ENCODE results near the gene PAPPA2.
"Not testable (repeated sequence)": the region's sequence is repeated elsewhere in the genome, so short reads cannot be mapped to it uniquely, and the experiment has no call there.

The PAPPA2 gene, protein sequence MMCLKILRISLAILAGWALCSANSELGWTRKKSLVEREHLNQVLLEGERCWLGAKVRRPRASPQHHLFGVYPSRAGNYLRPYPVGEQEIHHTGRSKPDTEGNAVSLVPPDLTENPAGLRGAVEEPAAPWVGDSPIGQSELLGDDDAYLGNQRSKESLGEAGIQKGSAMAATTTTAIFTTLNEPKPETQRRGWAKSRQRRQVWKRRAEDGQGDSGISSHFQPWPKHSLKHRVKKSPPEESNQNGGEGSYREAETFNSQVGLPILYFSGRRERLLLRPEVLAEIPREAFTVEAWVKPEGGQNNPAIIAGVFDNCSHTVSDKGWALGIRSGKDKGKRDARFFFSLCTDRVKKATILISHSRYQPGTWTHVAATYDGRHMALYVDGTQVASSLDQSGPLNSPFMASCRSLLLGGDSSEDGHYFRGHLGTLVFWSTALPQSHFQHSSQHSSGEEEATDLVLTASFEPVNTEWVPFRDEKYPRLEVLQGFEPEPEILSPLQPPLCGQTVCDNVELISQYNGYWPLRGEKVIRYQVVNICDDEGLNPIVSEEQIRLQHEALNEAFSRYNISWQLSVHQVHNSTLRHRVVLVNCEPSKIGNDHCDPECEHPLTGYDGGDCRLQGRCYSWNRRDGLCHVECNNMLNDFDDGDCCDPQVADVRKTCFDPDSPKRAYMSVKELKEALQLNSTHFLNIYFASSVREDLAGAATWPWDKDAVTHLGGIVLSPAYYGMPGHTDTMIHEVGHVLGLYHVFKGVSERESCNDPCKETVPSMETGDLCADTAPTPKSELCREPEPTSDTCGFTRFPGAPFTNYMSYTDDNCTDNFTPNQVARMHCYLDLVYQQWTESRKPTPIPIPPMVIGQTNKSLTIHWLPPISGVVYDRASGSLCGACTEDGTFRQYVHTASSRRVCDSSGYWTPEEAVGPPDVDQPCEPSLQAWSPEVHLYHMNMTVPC (N-terminal part only)

DNA sequence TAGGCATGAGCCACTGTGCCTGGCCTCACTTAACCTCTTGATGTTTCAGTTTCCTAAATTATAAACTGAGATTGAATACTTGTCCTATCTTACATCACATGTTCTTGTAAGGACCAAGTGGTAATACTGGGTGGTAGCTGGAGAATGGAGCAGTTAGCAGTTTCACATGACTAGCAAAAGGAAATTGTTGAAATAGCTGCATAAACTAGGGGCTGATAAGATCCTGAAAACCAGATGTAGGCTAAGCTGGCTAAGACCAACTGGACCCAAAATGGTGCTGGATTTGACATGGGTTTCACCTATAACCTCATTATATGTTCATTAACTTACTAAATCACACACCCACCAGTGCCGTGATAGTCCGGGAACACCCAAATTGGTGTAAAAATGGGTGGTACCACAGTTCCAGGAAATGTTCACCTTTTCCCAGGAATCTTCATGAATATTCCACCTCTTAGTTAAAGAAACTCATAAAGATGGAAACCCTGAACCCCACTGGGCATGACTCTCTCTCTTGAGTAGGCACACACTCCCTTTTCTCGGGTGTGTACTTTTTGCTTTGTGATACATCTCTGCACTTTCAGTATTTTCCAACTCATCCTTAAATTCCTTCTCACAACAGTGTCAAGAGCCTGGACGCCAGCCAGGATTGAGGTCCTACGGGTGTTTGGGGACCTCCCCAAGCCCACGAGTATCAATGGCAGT, at the start of gene PAPPA2:
Gene PAPPA2, plus strand, starts transcription at position 502 of the 705 bp plus-strand sequence. CDS start 93,148 bp downstream, outside the sequence.
- DNase-seq (ENCODE audit: low read depth, low spot score): no peak

DNA sequence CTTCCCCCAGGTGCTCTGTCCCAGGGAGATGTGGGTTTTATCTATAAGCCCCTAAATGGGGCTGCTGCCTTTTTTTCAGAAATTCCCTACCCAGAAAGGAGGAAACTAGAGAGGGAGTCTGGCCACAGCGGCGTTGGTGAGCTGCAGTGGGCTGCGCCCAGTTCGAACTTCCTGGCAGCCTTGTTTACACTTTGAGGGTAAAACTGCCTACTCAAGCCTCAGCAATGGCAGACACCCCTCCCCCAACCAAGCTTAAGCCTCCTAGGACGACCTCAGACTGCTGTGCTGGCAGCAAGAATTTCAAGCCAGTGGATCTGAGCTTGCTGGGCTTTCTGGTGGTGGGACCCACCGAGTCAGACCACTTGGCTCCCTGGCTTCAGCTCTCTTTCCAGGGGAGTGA, 46.2 kb upstream of the PAPPA2 start:
- DNase-seq (ENCODE audit: low read depth, low spot score): no peak

DNA sequence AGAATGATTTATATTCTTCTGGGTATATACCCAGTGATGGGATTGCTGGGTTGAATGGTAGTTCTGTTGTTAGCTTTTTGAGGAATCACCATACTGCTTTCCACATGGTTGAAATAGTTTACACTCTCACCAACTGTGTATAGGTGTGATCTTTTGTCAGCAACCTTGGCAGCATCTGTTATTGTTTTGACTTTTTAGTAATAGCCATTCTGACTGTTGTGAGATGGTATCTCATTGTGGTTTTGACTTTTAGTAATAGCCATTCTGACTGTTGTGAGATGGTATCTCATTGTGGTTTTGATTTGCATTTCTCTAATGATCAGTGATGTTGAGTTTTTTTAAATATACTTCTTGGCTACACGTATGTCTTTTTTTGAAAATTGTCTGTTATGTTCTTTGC, 43.4 kb upstream of the PAPPA2 start:
- not testable (repeated sequence) for DNase-seq (ENCODE audit: low read depth, low spot score)

DNA sequence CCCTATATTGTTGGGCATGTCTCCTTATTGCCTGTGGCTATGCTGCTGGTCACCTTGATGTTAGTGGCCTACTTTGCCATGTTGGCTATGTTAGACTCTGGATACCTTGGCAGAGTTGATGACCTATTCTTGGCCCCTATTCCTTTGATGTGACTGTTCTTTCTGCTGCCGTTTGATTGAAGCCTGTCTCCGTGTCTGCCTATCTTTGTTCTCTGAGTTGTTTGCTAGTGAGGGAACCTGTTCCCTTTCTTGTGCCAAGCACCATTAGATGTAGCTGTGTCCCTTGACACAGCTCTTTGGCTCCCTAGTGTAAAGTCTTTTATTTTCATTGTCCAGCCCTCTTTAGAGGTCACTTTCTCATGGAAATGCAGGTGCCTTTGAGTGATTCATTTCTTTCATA, 28.7 kb upstream of the PAPPA2 start:
- no peak for DNase-seq (ENCODE audit: low read depth, low spot score)

DNA sequence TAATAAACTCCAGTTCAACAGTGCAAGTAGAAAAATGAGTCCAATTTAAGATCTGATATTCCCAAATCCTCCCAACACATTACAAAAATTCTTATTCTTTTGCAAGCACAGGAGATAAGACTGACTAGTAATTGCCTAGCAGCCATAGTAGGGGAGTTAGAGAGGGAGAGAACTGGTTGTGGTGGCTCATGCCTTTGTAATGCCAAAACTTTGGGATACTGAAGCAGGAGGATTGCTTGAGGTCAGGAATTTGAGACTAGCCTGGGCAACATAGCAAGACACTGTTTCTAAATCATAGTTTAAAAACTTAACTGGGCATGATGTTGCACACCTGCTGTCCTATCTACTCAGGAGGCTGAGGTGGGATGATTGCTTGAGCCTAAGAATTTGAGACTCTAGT, 26.7 kb upstream of the PAPPA2 start:
- DNase-seq (ENCODE audit: low read depth, low spot score): no peak

DNA sequence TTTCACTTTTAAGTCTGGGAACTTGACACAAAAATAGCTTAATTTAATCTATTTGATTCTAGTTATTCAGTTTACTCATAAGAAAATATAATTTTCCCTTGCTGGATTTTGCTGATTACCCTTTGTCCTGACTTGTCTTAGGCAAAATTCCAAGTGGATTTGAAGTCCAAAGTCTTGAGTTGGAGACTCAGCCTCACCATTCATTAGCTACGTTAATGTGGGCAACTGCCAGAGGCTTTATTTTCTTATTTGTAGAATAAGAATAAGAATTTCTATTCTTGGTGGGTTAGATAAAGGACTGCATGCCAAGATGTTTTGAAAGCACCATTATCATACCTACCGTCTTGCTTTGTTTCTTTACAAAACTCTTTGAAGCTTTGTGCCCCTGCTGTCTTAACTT, 22.8 kb upstream of the PAPPA2 start:
- DNase-seq (ENCODE audit: low read depth, low spot score): no peak

DNA sequence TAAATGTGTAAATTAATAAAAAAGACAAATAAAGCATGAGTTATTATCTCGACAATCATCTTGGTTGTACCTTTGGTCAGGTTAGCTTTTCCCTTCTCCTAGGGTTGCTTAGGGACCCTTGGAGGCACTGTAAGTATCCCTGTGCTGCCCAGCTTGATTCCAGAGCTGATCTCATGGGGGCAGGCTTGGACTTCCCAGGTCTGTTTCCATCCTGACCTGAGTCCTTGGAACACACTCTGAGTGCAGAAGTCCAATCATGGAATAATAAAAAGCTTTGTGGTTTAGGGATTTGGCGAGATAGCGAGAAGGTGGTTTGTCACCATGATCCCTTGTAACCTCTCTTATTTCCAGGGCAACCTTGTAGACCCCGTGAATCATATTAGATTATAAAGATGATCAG, 18.7 kb upstream of the PAPPA2 start:
- no peak for DNase-seq (ENCODE audit: low read depth, low spot score)

DNA sequence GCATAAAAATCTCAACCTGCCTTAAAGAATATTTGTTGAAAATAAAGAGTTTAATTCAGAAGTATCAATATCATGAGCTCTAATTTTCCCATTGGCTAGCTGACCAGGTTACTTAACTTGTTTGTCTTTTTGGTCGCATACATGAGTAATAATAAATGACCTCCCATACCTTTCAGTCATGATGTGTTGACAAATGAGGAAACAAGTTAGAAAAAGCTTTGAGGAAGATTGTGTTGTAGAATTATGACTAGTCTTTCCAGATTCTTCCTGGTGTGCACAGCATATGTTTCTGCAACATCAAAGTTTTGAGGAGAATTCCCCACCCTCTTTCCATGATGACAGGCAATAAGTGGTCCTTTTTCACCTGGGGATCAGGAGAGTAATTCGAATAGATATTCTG, 17.6 kb upstream of the PAPPA2 start:
- DNase-seq (ENCODE audit: low read depth, low spot score): no peak

DNA sequence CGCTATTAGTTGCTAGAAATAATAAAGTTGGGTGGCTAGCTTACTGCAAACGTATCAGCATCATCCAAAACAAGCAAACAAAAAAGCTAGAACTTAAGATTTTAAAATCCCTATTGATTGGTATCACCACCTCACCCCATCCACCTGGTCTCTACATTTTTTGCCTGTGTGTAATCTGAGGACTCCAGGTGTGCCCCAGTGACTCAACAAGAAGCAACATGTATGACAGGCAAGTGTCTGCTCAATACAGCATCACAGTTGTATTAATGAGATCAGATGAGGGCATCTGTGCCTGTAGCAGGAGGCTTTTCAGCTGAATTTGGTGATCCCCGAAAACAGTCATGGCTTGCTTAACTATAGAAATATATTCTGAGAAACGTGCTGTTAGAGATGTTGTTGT, 14.6 kb upstream of the PAPPA2 start:
- no peak for DNase-seq (ENCODE audit: low read depth, low spot score)

DNA sequence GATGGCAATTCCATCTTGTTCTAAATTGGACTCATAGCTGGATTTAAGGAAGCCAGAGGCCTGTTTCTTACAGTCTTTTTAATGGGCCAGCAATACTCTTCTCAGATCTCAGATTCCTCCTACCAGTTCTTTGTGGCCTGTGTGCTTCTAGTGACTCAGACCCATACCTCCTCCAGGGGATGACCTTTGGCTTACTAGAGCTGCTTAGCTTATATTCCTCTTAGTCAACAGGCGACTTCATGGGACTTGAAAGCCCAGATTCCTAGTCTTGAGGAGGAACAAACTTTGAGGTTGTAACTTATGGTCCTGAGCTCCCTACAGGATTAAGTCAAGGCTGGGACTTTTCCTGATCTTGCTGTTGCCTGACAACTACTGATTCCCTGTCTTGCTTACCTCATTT, 12.4 kb upstream of the PAPPA2 start:
- no peak for DNase-seq (ENCODE audit: low read depth, low spot score)

DNA sequence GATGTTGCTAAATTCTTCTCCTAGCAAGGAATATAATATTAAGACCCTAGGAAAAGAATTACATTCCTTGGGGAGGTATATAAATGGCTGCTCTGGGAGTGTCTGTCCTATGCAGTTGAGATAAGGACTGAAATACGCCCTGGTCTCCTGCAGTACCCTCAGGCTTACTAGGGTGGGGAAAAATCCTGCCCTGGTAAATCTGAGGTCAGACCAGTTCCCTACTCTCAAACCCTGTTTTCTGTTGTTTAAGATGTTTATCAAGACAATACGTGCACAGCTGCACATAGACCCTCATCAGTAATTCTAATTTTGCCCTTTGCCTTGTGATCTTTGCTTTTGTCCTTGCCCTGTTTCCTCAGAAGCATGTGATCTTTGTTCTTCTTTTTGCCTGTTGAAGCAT, 11.2 kb upstream of the PAPPA2 start:
- not testable (repeated sequence) for DNase-seq (ENCODE audit: low read depth, low spot score)

DNA sequence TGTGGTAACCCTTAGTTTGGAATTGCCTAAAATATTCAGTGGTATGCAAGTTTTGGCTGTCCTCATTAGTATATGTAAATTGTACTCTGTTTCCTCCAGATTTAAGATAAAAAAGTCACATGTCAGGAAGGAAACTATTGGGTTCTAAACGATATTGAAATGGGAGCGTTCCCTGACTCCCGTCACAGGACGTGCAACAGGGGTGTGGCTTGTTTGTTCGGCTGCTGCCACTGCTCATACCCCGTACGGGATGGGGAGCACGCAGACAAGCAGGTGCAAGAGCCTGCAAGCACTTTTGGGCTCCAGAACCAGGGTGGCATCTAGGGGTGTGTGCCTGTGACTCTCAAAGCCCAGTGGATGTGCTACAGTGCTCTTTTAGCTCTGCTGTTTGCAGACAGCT, 6.2 kb upstream of the PAPPA2 start:
- no peak for DNase-seq (ENCODE audit: low read depth, low spot score)

DNA sequence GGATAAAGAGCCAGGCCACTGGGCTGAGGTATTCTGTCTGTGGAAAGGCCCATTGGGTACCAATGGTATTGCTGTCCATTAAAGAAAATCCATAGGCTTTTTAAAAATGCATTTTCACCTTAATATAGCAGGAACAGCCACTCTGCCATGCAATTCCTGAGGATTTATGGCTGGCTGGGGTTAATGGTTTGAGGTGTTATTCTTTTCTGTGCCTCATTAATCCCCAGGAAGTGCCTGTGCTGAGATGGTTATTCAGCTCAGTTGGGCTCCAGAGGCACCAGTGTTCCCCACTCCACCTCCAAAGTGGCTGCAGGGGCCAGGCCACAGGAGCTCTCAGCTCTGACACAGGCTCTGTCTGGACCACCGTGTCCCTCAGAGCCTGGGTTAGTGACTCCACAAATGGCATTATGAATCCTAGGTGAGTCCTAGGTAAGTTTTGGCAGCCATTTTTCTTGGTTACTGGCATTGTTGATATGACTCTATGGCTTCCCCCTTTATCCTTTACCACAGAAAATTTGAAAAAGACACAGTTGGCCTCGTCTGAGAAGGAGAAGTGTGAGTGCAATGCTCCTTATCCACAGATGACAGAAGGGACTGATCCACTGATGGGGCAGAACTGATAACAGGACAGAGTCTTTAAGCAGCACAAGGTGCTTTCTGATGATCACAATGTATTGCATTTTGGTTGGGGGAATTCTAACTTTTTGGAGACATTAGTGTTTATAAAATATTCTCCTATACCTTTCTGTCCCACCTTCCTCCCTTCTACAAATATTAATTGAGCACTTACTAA, 2.2 kb upstream of the PAPPA2 start:
- DNase-seq (ENCODE audit: low read depth, low spot score): no peak

DNA sequence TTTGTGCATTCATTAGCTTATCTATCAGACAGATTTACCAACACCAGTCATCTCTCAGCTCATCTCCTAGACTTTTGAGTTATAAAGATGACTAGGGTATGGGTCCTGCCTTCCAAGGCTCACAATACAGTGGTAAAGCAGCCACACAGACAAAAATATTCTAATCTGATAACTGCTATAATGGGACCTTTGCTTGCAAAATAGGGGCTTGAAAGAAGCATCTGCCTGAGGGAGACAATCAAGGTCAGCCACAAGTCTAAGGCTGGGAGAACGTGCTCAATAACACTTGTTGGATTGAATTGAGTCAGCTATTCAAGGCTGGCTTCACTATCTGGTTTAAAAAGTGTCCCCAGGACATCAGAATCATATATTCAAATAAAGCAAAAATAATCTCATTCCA, 1.4 kb upstream of the PAPPA2 start:
- no peak for DNase-seq (ENCODE audit: low read depth, low spot score)

DNA sequence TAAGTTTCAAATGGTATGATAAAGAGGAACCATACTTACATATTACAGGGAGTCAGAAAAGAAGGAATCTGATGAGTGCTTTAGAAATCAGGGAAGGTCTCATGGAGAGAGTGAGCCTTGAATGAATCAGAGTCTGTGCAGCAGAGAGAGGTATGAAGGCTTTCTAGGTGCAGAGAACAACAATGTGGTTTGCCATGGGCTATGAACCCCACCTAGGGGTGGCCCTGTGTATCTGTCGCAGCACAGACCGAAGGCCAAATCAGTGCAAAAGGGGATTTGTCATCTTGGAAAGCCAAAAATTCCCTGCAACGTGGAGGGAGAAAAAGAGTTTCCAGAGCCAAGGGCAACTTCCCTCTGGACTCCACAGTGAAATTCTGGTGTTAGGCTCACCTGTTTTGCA, 3.5 kb downstream of the PAPPA2 start:
- no peak for DNase-seq (ENCODE audit: low read depth, low spot score)

DNA sequence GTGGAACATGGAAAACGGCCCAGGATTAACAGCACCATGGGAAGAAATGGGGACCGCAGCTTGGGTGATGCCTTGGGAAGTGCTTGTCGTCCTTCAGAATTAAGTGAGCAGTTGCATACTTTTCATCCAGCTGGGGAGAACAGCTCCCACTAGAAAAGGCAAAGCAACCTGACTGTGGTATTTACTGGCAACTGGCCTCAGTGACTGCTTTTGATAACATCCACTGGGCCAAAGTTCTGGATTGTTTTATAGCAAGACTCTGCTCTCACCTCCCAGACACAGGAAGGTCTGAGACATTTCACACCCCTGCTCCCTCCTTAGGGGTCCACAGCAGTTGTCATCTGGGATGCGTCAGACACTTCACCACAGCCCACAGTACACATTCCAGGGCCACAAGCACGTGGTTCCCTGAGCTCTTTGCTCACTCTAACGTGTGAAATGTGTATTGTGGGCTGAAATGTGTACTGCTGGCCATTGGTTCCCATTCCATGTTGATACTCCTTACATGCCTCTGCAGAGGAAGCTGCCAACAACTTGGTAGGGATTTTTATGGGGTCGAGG, 6.6 kb downstream of the PAPPA2 start:
- no peak for DNase-seq (ENCODE audit: low read depth, low spot score)

DNA sequence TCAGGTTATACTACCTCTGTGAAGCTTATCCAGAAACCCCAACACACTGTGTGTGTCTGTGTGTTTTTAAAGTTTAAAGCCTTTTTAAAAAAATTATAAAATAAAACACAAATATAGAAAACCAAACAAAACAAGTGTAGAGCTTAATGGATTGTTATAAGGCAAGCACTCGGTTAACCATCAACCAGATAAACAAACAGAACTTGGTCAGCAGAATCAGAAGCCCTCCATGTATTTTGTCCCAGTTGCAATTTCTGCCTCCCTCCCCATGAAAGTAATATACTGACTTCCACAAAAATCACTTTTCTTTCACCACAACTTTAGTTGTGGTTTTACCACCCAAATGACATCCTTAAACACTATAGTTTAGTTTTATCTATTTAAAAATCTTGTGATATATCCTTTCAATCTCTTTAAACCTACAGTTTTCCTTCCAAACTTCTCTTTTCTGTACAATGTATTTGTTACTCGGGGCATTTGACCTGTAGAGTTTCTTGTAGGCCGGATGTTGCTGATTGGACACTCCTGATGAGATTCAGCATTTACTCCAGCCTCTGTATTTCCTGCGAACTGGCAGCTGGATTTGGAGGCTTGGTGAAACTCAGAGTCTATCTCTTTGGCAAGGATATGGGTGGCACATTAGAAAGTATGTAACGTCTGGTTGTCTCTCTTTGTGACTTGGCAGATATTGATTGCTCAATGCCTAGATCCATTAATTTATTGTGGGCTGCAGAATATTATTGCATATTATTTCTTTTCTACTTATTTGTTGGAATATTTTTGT, 8.6 kb downstream of the PAPPA2 start:
- no peak for DNase-seq (ENCODE audit: low read depth, low spot score)

DNA sequence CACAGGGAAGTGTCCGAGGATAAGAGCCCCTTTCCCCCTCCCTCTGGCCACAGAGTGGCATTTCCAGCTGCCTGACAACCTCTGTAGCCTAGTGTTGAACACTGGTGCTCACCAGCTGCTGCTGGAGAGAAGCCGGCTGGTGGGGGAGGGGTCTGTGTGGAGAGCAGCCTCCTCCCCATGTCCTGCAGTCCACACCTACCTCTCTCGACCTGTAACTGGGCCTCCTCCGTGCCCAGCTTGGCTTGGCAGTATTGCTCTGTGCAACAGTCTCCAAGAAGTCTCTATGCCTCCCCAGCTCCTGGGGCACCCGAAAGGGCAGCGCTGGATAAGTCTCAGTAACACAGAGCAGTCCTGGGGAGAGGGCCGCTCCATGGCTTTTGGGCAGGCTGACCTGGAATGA, 17.0 kb downstream of the PAPPA2 start:
- DNase-seq (ENCODE audit: low read depth, low spot score): no peak

DNA sequence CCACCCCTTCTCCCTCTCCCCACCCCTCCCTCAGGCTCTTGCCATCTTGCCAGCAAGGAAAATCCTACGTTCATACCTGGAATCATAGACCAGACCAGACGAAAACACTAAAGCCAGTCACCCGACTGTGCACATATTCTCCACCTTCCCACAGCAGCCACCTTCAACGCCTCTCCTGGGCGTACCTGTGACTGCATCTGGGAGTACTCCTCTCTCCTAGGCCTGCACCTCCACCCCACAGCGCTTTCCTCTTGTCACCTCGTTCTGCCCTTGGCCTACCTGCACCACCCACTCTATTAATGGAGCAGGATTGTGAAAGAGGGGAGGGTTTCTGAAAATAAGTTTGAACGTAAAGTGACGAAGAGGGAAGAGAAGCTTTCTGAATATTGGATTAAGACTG, 17.8 kb downstream of the PAPPA2 start:
- no peak for DNase-seq (ENCODE audit: low read depth, low spot score)

DNA sequence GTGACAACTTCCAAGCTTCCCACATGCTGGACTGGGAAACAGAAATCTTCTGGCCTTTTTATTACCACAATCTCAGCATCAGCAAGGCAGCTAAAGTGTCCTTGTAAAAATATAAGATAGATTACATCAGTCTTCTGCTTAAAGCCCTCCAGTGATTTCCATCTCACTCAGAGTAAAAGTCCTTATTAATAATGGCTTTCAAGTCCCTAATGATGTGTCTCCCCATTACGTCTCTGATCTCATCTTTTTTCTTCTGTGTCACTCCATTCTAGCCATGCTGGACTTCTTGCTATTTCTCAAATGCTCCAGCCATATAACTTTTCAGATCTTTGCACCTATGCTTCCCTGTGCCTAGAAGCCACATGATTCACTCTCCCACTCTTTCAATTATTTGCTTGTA, 22.1 kb downstream of the PAPPA2 start:
- no peak for DNase-seq (ENCODE audit: low read depth, low spot score)
